Nephron (organoid): ENCODE data around the gene UBE2H.
"Not testable (repeated sequence)": the region's sequence is repeated elsewhere in the genome, so short reads cannot be mapped to it uniquely, and the experiment has no call there.

ENCODE experiments used
- H3K27ac Mint-ChIP-seq, 3 experiments: 2 replicates each; pipeline ENCODE4 v1.8.0; 2020; ENCODE audit warnings: mixed read lengths in 3 of 3, mild to moderate bottlenecking in 2 of 3, moderate library complexity in 1 of 3
- H3K27me3 Mint-ChIP-seq: 2 replicates; pipeline ENCODE4 v1.8.0; 2021; ENCODE audit warnings: low read depth, mild to moderate bottlenecking, moderate library complexity, mixed read lengths
- H3K36me3 Mint-ChIP-seq: 2 replicates; pipeline ENCODE4 v1.8.0; 2020; ENCODE audit warnings: low read depth, mixed read lengths
- H3K4me1 Mint-ChIP-seq: 2 replicates; pipeline ENCODE4 v1.8.0; 2020; ENCODE audit warnings: mixed read lengths
- H3K4me3 Mint-ChIP-seq, 3 experiments: 2 replicates each; pipeline ENCODE4 v1.8.0; 2020; ENCODE audit warnings: mild to moderate bottlenecking in 3 of 3, mixed read lengths in 3 of 3, moderate library complexity in 2 of 3
- H3K9me3 Mint-ChIP-seq: 2 replicates; pipeline ENCODE4 v1.8.0; 2020; ENCODE audit warnings: mixed read lengths
- TF ChIP-seq, protein P1 (sequence below), 3 experiments: fragments of 200-600 bp; sonication (generic); IDR thresholded peaks; one replicate each; pipeline ENCODE4 v1.5.0; 2021; ENCODE audit warnings: antibody characterized with exemption in 3 of 3; ENCODE audit not compliant: unreplicated experiment in 3 of 3

Gene UBE2H

GRCh38 chr7:129827467-129827990 lies 125.2 kb downstream of the UBE2H start:
- Mint-ChIP-seq H3K9me3 (no peaks in the 10 kb centered on the region), H3K4me3 (peak overlapping the region; percentile 57 to 69 (median 67)), H3K4me1 (peaks cover 30% of the 10 kb centered on the region), H3K27me3 (peaks cover 4% of the 10 kb centered on the region), H3K27ac (peak overlapping the region in 1 of 3 experiments; percentile 41), H3K36me3 (peaks cover 10% of the 10 kb centered on the region)
- TF ChIP-seq, protein P1, sequence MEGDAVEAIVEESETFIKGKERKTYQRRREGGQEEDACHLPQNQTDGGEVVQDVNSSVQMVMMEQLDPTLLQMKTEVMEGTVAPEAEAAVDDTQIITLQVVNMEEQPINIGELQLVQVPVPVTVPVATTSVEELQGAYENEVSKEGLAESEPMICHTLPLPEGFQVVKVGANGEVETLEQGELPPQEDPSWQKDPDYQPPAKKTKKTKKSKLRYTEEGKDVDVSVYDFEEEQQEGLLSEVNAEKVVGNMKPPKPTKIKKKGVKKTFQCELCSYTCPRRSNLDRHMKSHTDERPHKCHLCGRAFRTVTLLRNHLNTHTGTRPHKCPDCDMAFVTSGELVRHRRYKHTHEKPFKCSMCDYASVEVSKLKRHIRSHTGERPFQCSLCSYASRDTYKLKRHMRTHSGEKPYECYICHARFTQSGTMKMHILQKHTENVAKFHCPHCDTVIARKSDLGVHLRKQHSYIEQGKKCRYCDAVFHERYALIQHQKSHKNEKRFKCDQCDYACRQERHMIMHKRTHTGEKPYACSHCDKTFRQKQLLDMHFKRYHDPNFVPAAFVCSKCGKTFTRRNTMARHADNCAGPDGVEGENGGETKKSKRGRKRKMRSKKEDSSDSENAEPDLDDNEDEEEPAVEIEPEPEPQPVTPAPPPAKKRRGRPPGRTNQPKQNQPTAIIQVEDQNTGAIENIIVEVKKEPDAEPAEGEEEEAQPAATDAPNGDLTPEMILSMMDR (IDR thresholded peaks at IDR 0.05; ENCODE audit: unreplicated experiment in 3 of 3) = no peak

- H3K27me3 Mint-ChIP-seq, H3K36me3 Mint-ChIP-seq, H3K27ac Mint-ChIP-seq, H3K9me3 Mint-ChIP-seq: not testable (repeated sequence)
- H3K4me1 Mint-ChIP-seq = peaks cover 26% of the 10 kb centered on the region
- peak overlapping the region; percentile 67 to 69 (median 67) for H3K4me3 Mint-ChIP-seq
Measured at GRCh38 chr7:129826895-129827294, 125.9 kb downstream of the UBE2H start.

DNA sequence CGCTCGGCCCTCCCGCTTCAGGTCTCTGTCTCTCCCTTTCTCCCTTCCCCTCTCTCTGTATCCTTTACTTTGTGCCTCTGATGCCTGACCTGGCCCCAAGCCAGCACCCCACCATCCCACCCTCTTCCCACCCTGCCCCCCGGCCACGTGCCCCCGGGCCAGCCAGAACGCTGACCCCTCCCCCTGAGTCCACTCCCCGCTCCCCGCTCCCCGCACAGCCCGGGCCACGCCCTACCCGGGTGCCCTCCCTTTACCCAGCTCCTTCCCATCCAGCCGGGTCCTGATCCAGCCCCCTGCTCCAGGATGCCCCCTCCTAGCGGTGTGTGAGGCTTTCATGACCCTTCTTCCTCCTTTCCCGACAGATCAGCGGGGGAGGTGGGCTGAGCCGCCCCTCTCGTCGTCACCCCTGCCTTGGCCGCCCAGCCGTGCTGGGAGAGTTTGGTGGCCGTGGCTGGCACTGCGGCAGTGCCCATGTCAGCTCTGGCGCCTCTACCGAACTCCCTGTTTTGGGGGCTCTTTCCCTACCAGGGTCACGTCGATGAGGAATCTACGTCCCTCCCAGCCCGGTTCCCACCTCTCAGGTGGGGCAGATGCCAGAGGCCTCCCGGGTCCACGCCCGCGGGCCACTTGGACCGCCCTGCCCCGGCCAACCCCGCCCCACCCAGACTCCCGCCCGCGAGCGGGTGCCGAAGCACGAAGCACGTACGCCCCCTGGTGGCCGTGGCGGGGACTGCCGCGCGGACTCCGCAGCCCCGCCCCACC lies 127.4 kb downstream of the UBE2H start:
- H3K27me3 Mint-ChIP-seq = peaks cover 8% of the 10 kb centered on the region
- no peaks in the 10 kb centered on the region for H3K36me3 Mint-ChIP-seq
- TF ChIP-seq, protein P1 (IDR thresholded peaks at IDR 0.05; ENCODE audit: unreplicated experiment in 3 of 3) = peak; percentile 93 to 98 (median 97)
- peak overlapping the region; percentile 37 to 87 (median 48) for H3K27ac Mint-ChIP-seq
- H3K4me3 Mint-ChIP-seq = peak overlapping the region; percentile 88 to 91 (median 89)
- H3K9me3 Mint-ChIP-seq = no peaks in the 10 kb centered on the region
- peaks cover 18% of the 10 kb centered on the region for H3K4me1 Mint-ChIP-seq

- peak overlapping the region; percentile 88 to 91 (median 89) for H3K4me3 Mint-ChIP-seq
- TF ChIP-seq, protein P1 (IDR thresholded peaks at IDR 0.05; ENCODE audit: unreplicated experiment in 3 of 3) = peak; percentile 33 to 45 (median 38)
- H3K9me3 Mint-ChIP-seq = no peaks in the 10 kb centered on the region
- no peaks in the 10 kb centered on the region for H3K36me3 Mint-ChIP-seq
- H3K4me1 Mint-ChIP-seq = peaks cover 10% of the 10 kb centered on the region
- H3K27me3 Mint-ChIP-seq = peaks cover 8% of the 10 kb centered on the region
- H3K27ac Mint-ChIP-seq = peak overlapping the region; percentile 37 to 87 (median 48)
Measured at GRCh38 chr7:129824291-129825208, 128.2 kb downstream of the UBE2H start.

- H3K27ac Mint-ChIP-seq, H3K9me3 Mint-ChIP-seq, H3K36me3 Mint-ChIP-seq, H3K4me3 Mint-ChIP-seq, H3K27me3 Mint-ChIP-seq: not testable (repeated sequence)
- peaks cover 10% of the 10 kb centered on the region for H3K4me1 Mint-ChIP-seq
Measured at GRCh38 chr7:129823143-129823542, 129.6 kb downstream of the UBE2H start.

DNA sequence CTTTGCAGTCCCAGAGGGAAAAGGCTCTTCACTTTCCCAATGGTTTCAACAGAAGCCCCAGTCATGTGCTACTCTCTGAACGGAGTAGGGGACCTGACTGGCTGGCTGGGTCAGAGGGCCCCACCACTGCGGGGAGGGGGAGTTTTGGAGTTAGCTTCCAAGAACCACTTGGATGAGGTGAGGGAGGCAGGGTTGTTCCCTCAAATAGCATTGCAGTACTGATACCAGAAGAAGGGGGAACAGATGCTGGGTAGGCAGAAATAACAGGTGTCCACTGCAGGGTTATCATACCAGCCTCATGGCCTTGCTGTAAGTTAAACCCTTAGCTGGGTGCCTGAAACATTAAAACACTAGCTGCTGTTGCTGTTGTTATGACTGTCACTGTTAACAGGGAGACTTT lies 131.3 kb downstream of the UBE2H start:
- H3K27me3 Mint-ChIP-seq = peaks cover 7% of the 10 kb centered on the region
- H3K27ac Mint-ChIP-seq = no peak overlapping the region
- H3K4me1 Mint-ChIP-seq = peaks cover 10% of the 10 kb centered on the region
- no peak overlapping the region for H3K4me3 Mint-ChIP-seq
- H3K36me3 Mint-ChIP-seq = peaks cover 18% of the 10 kb centered on the region
- TF ChIP-seq, protein P1 (IDR thresholded peaks at IDR 0.05; ENCODE audit: unreplicated experiment in 3 of 3) = no peak
- peaks cover 16% of the 10 kb centered on the region for H3K9me3 Mint-ChIP-seq
